ENCODE results near the gene ERN1. TPM values are rescaled to one million over a fixed set of nuclear protein-coding genes. Genes with fewer than 3 reads are reported as not detected.

ERN1 gene
- total RNA-seq, 1 donor from 2014 or later = 9.3 TPM

- TF ChIP-seq CTCF (IDR thresholded peaks at IDR 0.05; ENCODE audit: borderline replicate concordance) = no peak
- no peak for DNase-seq
- Histone ChIP-seq H3K27ac (replicated peaks) (no peak overlapping the region), H3K36me3 (peaks cover 65% of the 10 kb centered on the region), H3K4me3 (no peak overlapping the region), H3K27me3 (ENCODE audit: low read depth) (no peaks in the 10 kb centered on the region), H3K4me1 (no peaks in the 10 kb centered on the region), H3K9me3 (replicated peaks) (no peaks in the 10 kb centered on the region)
- intact Hi-C loops (cut with micrococcal nuclease) = no loop called here
Measured at GRCh38 chr17:64042700-64043485, 87.1 kb downstream of the ERN1 start.

- Histone ChIP-seq H3K4me1 (no peaks in the 10 kb centered on the region), H3K36me3 (peaks cover 55% of the 10 kb centered on the region), H3K9me3 (replicated peaks) (no peaks in the 10 kb centered on the region), H3K4me3 (no peak overlapping the region), H3K27me3 (ENCODE audit: low read depth) (no peaks in the 10 kb centered on the region), H3K27ac (replicated peaks) (no peak overlapping the region)
- intact Hi-C loops (cut with micrococcal nuclease) = no loop called here
- no peak for DNase-seq
- TF ChIP-seq CTCF (IDR thresholded peaks at IDR 0.05; ENCODE audit: borderline replicate concordance) = no peak
Measured at GRCh38 chr17:64041912-64042311, 88.0 kb downstream of the ERN1 start.

GRCh38 chr17:64040206-64040605 is 89.7 kb downstream of the ERN1 start:
- DNase-seq = no peak
- intact Hi-C loops (cut with micrococcal nuclease) = no loop called here
- Histone ChIP-seq H3K27ac (replicated peaks) (no peak overlapping the region), H3K27me3 (ENCODE audit: low read depth) (no peaks in the 10 kb centered on the region), H3K4me1 (no peaks in the 10 kb centered on the region), H3K4me3 (no peak overlapping the region), H3K36me3 (peaks cover 38% of the 10 kb centered on the region), H3K9me3 (replicated peaks) (no peaks in the 10 kb centered on the region)
- TF ChIP-seq CTCF (IDR thresholded peaks at IDR 0.05; ENCODE audit: borderline replicate concordance) = no peak

GRCh38 chr17:64039106-64039400 is 90.9 kb downstream of the ERN1 start:
- no peaks in the 10 kb centered on the region for H3K4me1 ChIP-seq
- H3K9me3 ChIP-seq (replicated peaks) = no peaks in the 10 kb centered on the region
- H3K27me3 ChIP-seq (ENCODE audit: low read depth) = no peaks in the 10 kb centered on the region
- H3K4me3 ChIP-seq = no peak overlapping the region
- no peak for TF ChIP-seq CTCF (IDR thresholded peaks at IDR 0.05; ENCODE audit: borderline replicate concordance)
- H3K36me3 ChIP-seq = peaks cover 26% of the 10 kb centered on the region
- intact Hi-C loops (cut with micrococcal nuclease) = loop anchor here (10.0 kb wide), 1 partner anchor 246 kb away; no protein-coding TSS in a partner anchor
- no peak overlapping the region for H3K27ac ChIP-seq (replicated peaks)
- DNase-seq = no peak

- Histone ChIP-seq H3K4me3 (no peak overlapping the region), H3K4me1 (no peaks in the 10 kb centered on the region), H3K36me3 (peaks cover 21% of the 10 kb centered on the region), H3K27me3 (ENCODE audit: low read depth) (no peaks in the 10 kb centered on the region), H3K9me3 (replicated peaks) (no peaks in the 10 kb centered on the region), H3K27ac (replicated peaks) (no peak overlapping the region)
- no peak for TF ChIP-seq CTCF (IDR thresholded peaks at IDR 0.05; ENCODE audit: borderline replicate concordance)
- no peak for DNase-seq
- intact Hi-C loops (cut with micrococcal nuclease) = loop anchor here (10.0 kb wide), 1 partner anchor 246 kb away; no protein-coding TSS in a partner anchor
Measured at GRCh38 chr17:64038331-64039105, 91.4 kb downstream of the ERN1 start.

Data from left ventricle myocardium inferior (tissue), 1 donor.